Parathyroid adenoma (tissue), 2 donors: ENCODE measurements around the gene ACAA1.

Source experiments
- H2AFZ ChIP-seq: fragments of 300-600 bp; sonication (generic); one replicate; pipeline ENCODE4 v1.7.0; 2017; ENCODE audit warnings: antibody characterized with exemption, mild to moderate bottlenecking
- H3K27ac ChIP-seq: fragments of 300-600 bp; sonication (generic); one replicate; pipeline ENCODE4 v1.7.0; 2017
- H3K27me3 ChIP-seq: fragments of 300-600 bp; sonication (generic); one replicate; pipeline ENCODE4 v1.7.0; 2017; ENCODE audit warnings: low read length; ENCODE audit not compliant: control insufficient read depth, insufficient read depth
- H3K36me3 ChIP-seq: fragments of 300-600 bp; sonication (generic); one replicate; pipeline ENCODE4 v1.7.0; 2017; ENCODE audit warnings: low read length; ENCODE audit not compliant: control insufficient read depth, insufficient read depth
- H3K4me1 ChIP-seq: fragments of 300-600 bp; sonication (generic); one replicate; pipeline ENCODE4 v1.7.0; 2017; ENCODE audit warnings: control low read depth
- H3K4me2 ChIP-seq: fragments of 300-600 bp; sonication (generic); one replicate; pipeline ENCODE4 v1.7.0; 2017; ENCODE audit warnings: low read length
- H3K4me3 ChIP-seq: fragments of 300-600 bp; sonication (generic); one replicate; pipeline ENCODE4 v1.7.0; 2017; ENCODE audit warnings: low read depth, low read length
- H3K79me2 ChIP-seq: fragments of 300-600 bp; sonication (generic); one replicate; pipeline ENCODE4 v1.7.0; 2017; ENCODE audit warnings: control low read depth
- H3K9ac ChIP-seq: fragments of 300-600 bp; sonication (generic); one replicate; pipeline ENCODE4 v1.7.0; 2017; ENCODE audit warnings: mild to moderate bottlenecking
- H3K9me3 ChIP-seq: fragments of 300-600 bp; sonication (generic); one replicate; pipeline ENCODE4 v1.7.0; 2017; ENCODE audit warnings: low read length; ENCODE audit not compliant: control insufficient read depth
- TF ChIP-seq, protein P1 (sequence below): fragments of 300-600 bp; sonication (generic); IDR thresholded peaks from one replicate; pipeline ENCODE4 v1.7.0; 2017; ENCODE audit warnings: antibody characterized with exemption, mild to moderate bottlenecking
- donor health status: primary hyperparathyroidism.

ACAA1 gene

DNA sequence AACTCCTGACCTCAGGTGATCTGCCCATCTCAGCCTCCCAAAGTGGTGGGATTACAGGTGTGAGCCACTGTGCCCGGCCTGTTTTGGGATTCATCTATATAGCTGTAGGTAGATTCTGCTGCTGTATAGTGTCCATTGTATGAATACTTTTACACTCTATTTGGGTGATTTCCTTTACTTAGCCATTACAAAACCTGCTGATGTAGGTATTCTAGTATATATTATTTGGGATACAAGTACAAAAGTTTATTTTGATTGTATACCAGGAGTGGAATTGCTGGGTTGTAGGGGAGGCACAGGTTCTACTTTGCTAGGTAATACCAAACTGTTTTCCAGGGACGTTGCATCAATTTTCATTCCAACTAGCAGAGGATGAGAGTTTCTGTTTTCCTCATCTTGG, 18.9 kb upstream of the ACAA1 start:
- no peak overlapping the region for H3K9ac ChIP-seq
- H3K4me3 ChIP-seq = no peak overlapping the region
- no peak overlapping the region for H2AFZ ChIP-seq
- no peaks in the 10 kb centered on the region for H3K36me3 ChIP-seq
- no peak overlapping the region for H3K4me2 ChIP-seq
- H3K79me2 ChIP-seq = no peaks in the 10 kb centered on the region
- H3K27me3 ChIP-seq = no peaks in the 10 kb centered on the region
- TF ChIP-seq, protein P1, sequence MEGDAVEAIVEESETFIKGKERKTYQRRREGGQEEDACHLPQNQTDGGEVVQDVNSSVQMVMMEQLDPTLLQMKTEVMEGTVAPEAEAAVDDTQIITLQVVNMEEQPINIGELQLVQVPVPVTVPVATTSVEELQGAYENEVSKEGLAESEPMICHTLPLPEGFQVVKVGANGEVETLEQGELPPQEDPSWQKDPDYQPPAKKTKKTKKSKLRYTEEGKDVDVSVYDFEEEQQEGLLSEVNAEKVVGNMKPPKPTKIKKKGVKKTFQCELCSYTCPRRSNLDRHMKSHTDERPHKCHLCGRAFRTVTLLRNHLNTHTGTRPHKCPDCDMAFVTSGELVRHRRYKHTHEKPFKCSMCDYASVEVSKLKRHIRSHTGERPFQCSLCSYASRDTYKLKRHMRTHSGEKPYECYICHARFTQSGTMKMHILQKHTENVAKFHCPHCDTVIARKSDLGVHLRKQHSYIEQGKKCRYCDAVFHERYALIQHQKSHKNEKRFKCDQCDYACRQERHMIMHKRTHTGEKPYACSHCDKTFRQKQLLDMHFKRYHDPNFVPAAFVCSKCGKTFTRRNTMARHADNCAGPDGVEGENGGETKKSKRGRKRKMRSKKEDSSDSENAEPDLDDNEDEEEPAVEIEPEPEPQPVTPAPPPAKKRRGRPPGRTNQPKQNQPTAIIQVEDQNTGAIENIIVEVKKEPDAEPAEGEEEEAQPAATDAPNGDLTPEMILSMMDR = no peak
- H3K9me3 ChIP-seq = no peaks in the 10 kb centered on the region
- H3K27ac ChIP-seq = no peak overlapping the region
- peaks cover 10% of the 10 kb centered on the region for H3K4me1 ChIP-seq

DNA sequence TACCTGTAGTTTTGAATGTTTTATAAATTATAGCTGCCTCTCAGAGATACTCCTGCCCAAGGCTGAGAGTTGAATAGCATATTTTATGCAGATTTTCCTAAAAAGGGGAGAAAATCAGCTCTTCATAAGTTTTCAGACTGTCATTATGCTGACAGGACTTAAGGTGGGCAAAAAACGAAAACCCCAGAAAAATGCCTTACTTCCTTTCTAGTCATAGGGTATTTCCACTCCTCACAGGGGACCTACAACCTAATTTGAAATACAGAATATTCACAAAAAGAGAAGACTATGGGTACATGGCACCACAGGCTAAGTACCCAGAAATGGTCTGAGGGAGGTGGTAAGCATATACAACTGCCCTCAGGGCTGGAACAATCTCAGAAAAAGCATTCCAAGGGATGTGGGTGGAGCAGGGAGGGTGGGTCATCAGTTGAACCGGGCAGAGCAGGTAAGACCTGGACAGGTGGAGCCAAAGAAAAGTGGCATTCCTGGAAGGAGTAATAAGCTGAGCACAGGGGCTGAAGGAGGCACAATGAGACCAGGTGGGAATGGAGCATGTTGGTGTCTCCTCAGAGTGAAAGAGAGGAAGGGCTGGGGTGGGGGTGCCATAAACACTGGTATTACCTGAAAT, 17.8 kb upstream of the ACAA1 start:
- no peak overlapping the region for H2AFZ ChIP-seq
- H3K4me1 ChIP-seq = peaks cover 10% of the 10 kb centered on the region
- H3K4me3 ChIP-seq = no peak overlapping the region
- TF ChIP-seq, protein P1 = no peak
- no peak overlapping the region for H3K27ac ChIP-seq
- H3K79me2 ChIP-seq = no peaks in the 10 kb centered on the region
- no peak overlapping the region for H3K4me2 ChIP-seq
- H3K36me3 ChIP-seq = no peaks in the 10 kb centered on the region
- no peaks in the 10 kb centered on the region for H3K27me3 ChIP-seq
- no peak overlapping the region for H3K9ac ChIP-seq
- no peaks in the 10 kb centered on the region for H3K9me3 ChIP-seq

DNA sequence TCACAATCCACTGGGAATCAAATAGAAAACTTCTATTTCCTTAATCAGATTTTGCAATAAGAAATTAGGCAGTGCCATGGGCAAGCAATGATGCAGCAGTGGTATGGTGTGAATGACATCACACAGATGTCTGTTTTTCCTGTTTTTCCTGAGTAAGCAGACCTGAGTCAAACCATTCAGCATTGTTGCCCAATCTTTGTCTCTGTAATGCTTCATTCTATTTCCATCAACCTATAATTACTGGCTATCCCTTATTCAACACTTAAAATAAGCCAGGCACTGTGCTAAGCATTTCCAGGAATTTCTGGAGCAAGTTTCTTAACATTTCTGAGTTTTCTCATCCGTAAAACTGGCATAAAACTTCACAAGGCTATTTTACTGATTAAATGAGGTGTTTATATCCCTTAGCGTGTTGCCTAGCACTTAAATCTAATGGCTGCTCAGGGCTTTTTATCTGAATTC, 17.1 kb upstream of the ACAA1 start:
- TF ChIP-seq, protein P1 = no peak
- Histone ChIP-seq H3K27ac (no peak overlapping the region), H3K36me3 (no peaks in the 10 kb centered on the region), H3K79me2 (no peaks in the 10 kb centered on the region), H3K4me2 (no peak overlapping the region), H3K27me3 (no peaks in the 10 kb centered on the region), H3K9me3 (no peaks in the 10 kb centered on the region), H2AFZ (no peak overlapping the region), H3K9ac (no peak overlapping the region), H3K4me3 (no peak overlapping the region), H3K4me1 (peaks cover 10% of the 10 kb centered on the region)

DNA sequence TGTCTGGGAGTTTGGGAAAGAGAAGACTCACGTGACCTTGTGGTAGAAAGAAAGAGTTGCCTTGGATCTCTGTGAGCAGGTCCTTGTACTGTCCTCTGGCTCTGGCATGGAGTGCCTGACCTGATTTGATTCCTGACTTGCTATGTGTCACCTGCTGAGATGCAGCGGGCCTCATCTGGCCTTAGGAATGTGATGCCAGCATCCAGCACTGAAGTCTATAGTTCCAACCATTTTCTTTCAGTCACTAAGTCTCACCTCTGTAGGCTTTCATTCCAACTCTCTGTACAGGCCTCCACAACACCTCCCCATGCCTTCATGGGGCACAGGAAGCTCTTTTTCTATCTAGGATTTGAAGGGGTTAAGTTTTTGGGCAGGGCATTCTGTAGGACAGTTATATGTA, 16.3 kb upstream of the ACAA1 start:
- no peaks in the 10 kb centered on the region for H3K27me3 ChIP-seq
- TF ChIP-seq, protein P1 = no peak
- H2AFZ ChIP-seq = peak overlapping the region; percentile 8
- H3K9ac ChIP-seq = no peak overlapping the region
- no peaks in the 10 kb centered on the region for H3K9me3 ChIP-seq
- H3K4me3 ChIP-seq = no peak overlapping the region
- no peak overlapping the region for H3K4me2 ChIP-seq
- no peaks in the 10 kb centered on the region for H3K36me3 ChIP-seq
- H3K27ac ChIP-seq = no peak overlapping the region
- H3K4me1 ChIP-seq = peaks cover 10% of the 10 kb centered on the region
- no peaks in the 10 kb centered on the region for H3K79me2 ChIP-seq

DNA sequence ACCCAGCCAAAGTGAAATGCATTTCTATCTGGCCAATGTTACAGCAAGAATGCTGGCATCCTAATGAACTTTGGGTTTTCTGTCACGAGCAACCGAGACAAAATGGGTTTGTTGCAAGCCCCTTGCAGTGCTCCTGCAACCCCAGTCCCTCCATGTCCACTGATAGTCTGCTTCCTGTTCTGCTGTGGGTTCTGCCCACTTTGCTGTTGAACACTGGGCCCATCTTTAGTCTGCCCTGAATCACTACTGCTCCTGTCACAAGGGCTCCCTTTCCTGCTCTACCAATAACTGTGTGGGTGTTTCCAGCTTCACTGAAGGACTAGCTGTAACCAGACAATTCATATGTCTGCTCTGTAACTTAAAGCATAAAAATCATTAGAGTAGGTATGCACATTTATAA, 15.7 kb upstream of the ACAA1 start:
- Histone ChIP-seq H3K4me3 (no peak overlapping the region), H3K4me2 (no peak overlapping the region), H3K27me3 (no peaks in the 10 kb centered on the region), H3K79me2 (no peaks in the 10 kb centered on the region), H3K27ac (no peak overlapping the region), H2AFZ (peak overlapping the region; percentile 8), H3K36me3 (no peaks in the 10 kb centered on the region), H3K9me3 (no peaks in the 10 kb centered on the region), H3K4me1 (peaks cover 6% of the 10 kb centered on the region), H3K9ac (no peak overlapping the region)
- TF ChIP-seq, protein P1 = no peak
